Posterior vena cava (tissue), 2 donors: ENCODE results near the gene RTN4RL1. TPM values are rescaled to one million over a fixed set of nuclear protein-coding genes. Genes with fewer than 3 reads are reported as not detected.
A peak's percentile ranks its signal among the peaks of the same experiment; 100 is the strongest.

Experiments used
- DNase-seq: peaks from one replicate; pipeline ENCODE4 v3.0.0-alpha.2; 2020; ENCODE audit warnings: low spot score
- intact Hi-C, 2 donors: fragments of 100-400 bp; cut with DNase I; formaldehyde crosslinking; loops; one replicate each; pipeline versions ENCODE4 v1.14.1 to v1.14.2; 2022 to 2023
- long read RNA-seq, 2 donors: library from polyadenylated mRNA; unstranded; transcript quantifications; one replicate each; pipeline ENCODE4 v2.0.0, GENCODE V29; 2020 to 2021
- total RNA-seq, 2 donors: library from RNA; stranded (reverse); fragmentation: NEBNext Ultra II Directional; extraction: Animal tissue kit (Norgen Biotek cat#: 25700); gene quantifications; one replicate each; pipeline ENCODE4 v1.2.1, GENCODE V29; 2021
- donor health status: DM: yes; HTN: yes; CAD: no.
- donor health status: DM: yes; HTN: yes; CAD: no.

RTN4RL1 gene
- 1 to 10 TPM; 1.3 to 4.3 TPM for total RNA-seq
- long read RNA-seq, donor 1, partial matches to known transcripts = 0 of 6 reads
- long read RNA-seq, donor 1, other reads (novel, unspliced or antisense) = 4 of 6 reads
- long read RNA-seq, donor 2, partial matches to known transcripts = 0 of 1 reads
- long read RNA-seq, donor 2, other reads (novel, unspliced or antisense) = 1 of 1 reads

GRCh38 chr17:2025220-2025621 lies at the start of gene RTN4RL1:
TSS of gene RTN4RL1 (minus strand) at chr17:2025334. CDS start at chr17:2024865, 469 bp downstream.
- intact Hi-C loops = loop anchor here in 1 of 2 donors (5.0 to 10.0 kb wide), 2 partner anchors 50 to 118 kb away; no protein-coding TSS in a partner anchor
- DNase-seq = peak; percentile 91

- intact Hi-C loops = no loop called here
- DNase-seq = no peak
Measured at GRCh38 chr17:2074919-2075318, 49.8 kb upstream of the RTN4RL1 start.

- peak; percentile 89 for DNase-seq
- intact Hi-C loops = no loop called here
Measured at GRCh38 chr17:2071455-2072281, 46.5 kb upstream of the RTN4RL1 start.

- intact Hi-C loops = no loop called here
- DNase-seq = no peak
Measured at GRCh38 chr17:2071024-2071385, 45.9 kb upstream of the RTN4RL1 start.

GRCh38 chr17:2070241-2071023 lies 45.3 kb upstream of the RTN4RL1 start:
- DNase-seq = no peak

GRCh38 chr17:2068519-2069051 lies 43.5 kb upstream of the RTN4RL1 start:
- no peak for DNase-seq
- intact Hi-C loops = no loop called here

More at GRCh38 chr17:2070241-2071023, 45.3 kb upstream of the RTN4RL1 start:
- intact Hi-C loops = no loop called here

- intact Hi-C loops = no loop called here
- DNase-seq = no peak
Measured at GRCh38 chr17:2068031-2068518, 42.9 kb upstream of the RTN4RL1 start.

- intact Hi-C loops = no loop called here
- no peak for DNase-seq
Measured at GRCh38 chr17:2067608-2068024, 42.5 kb upstream of the RTN4RL1 start.

- intact Hi-C loops = no loop called here
- no peak for DNase-seq
Measured at GRCh38 chr17:2067048-2067561, 42.0 kb upstream of the RTN4RL1 start.

- intact Hi-C loops = no loop called here
- no peak for DNase-seq
Measured at GRCh38 chr17:2065949-2066400, 40.8 kb upstream of the RTN4RL1 start.

- intact Hi-C loops = loop anchor here in 1 of 2 donors (5.0 kb wide), 1 partner anchor 112 kb away; no protein-coding TSS in a partner anchor
- peak; percentile 90 for DNase-seq
Measured at GRCh38 chr17:2064980-2065785, 40.0 kb upstream of the RTN4RL1 start.

- intact Hi-C loops = loop anchor here in 1 of 2 donors (5.0 kb wide), 1 partner anchor 113 kb away; no protein-coding TSS in a partner anchor
- DNase-seq = no peak
Measured at GRCh38 chr17:2064520-2064971, 39.4 kb upstream of the RTN4RL1 start.

GRCh38 chr17:2064147-2064489 lies 39.0 kb upstream of the RTN4RL1 start:
- intact Hi-C loops = loop anchor here in 1 of 2 donors (5.0 kb wide), 1 partner anchor 113 kb away; no protein-coding TSS in a partner anchor
- no peak for DNase-seq

- no peak for DNase-seq
- intact Hi-C loops = loop anchor here in 1 of 2 donors (5.0 kb wide), 1 partner anchor 114 kb away; no protein-coding TSS in a partner anchor
Measured at GRCh38 chr17:2063261-2064146, 38.4 kb upstream of the RTN4RL1 start.

- intact Hi-C loops = loop anchor here in 1 of 2 donors (5.0 kb wide), 1 partner anchor 115 kb away; no protein-coding TSS in a partner anchor
- peak; percentile 79 for DNase-seq
Measured at GRCh38 chr17:2062571-2063183, 37.5 kb upstream of the RTN4RL1 start.

GRCh38 chr17:2061441-2061958 lies 36.4 kb upstream of the RTN4RL1 start:
- no peak for DNase-seq

More at GRCh38 chr17:2061441-2061958, 36.4 kb upstream of the RTN4RL1 start:
- intact Hi-C loops = loop anchor here in 1 of 2 donors (5.0 kb wide), 1 partner anchor 116 kb away; no protein-coding TSS in a partner anchor
